IMR-90 (cell line): ENCODE results near the gene MYH7B. TPM values are rescaled to one million over a fixed set of nuclear protein-coding genes. Genes with fewer than 3 reads are reported as not detected.

Experiments used
- ATAC-seq: fragments of 200-7000 bp; cut with Tn5 transposase; 2 replicates; pipeline ENCODE4 v1.9.1; 2020; ENCODE audit warnings: low read depth, mild to moderate bottlenecking, moderate library complexity
- BruUV-seq: library from RNA; stranded (reverse); fragments of 400-500 nt; replicated peaks from 2 replicates; lab custom pipeline; 2021; lab: Mats Ljungman, UMichigan
- CTCF ChIA-PET: fragments of 300-600 bp; formaldehyde crosslinking; extraction: SDS; loops from one replicate; lab custom pipeline; 2021; ENCODE audit warnings: antibody characterized with exemption; lab: Yijun Ruan, JAX
- POLR2A ChIA-PET: fragments of 300-600 bp; sonication (Branson Sonifier 250); formaldehyde crosslinking; loops from one replicate; lab custom pipeline; 2022; ENCODE audit warnings: antibody characterized with exemption; ENCODE audit not compliant: unreplicated experiment; lab: Charles Lee
- DNase-seq: peaks from one replicate; pipeline ENCODE4 v3.0.0; 2013
- H2AFZ ChIP-seq: replicated peaks from 2 replicates; pipeline ENCODE3; 2013; ENCODE audit warnings: low read length, mild to moderate bottlenecking; ENCODE audit not compliant: poor library complexity
- H2AK5ac ChIP-seq: 2 replicates; pipeline ENCODE4 v1.6.1; 2013; ENCODE audit warnings: low read depth, low read length, inconsistent platforms
- H2AK9ac ChIP-seq: replicated peaks from 2 replicates; pipeline ENCODE3; 2013; ENCODE audit warnings: mild to moderate bottlenecking, low read depth, low read length, moderate library complexity; ENCODE audit not compliant: poor library complexity
- H2BK120ac ChIP-seq: 2 replicates; pipeline ENCODE4 v1.6.1; 2013; ENCODE audit warnings: low read depth, low read length, inconsistent platforms
- H2BK15ac ChIP-seq: 3 replicates; pipeline ENCODE4 v1.6.1; 2013; ENCODE audit warnings: low read depth, low read length, inconsistent platforms
- H2BK20ac ChIP-seq: 2 replicates; pipeline ENCODE4 v1.6.1; 2013; ENCODE audit warnings: low read depth, mild to moderate bottlenecking, inconsistent platforms, low read length, moderate library complexity
- H2BK5ac ChIP-seq: 2 replicates; pipeline ENCODE4 v1.6.1; 2013; ENCODE audit warnings: mild to moderate bottlenecking, low read depth, low read length, inconsistent platforms; ENCODE audit not compliant: poor library complexity, severe bottlenecking
- H3K14ac ChIP-seq: replicated peaks from 2 replicates; pipeline ENCODE4 v1.6.1; 2013; ENCODE audit warnings: low read depth, low read length, inconsistent platforms
- H3K18ac ChIP-seq: 2 replicates; pipeline ENCODE4 v1.6.1; 2013; ENCODE audit warnings: low read depth, low read length, control low read depth
- H3K23ac ChIP-seq: 2 replicates; pipeline ENCODE4 v1.6.1; 2013; ENCODE audit warnings: low read depth, low read length, inconsistent platforms
- H3K27ac ChIP-seq: 2 replicates; pipeline ENCODE4 v1.5.1; 2013; ENCODE audit warnings: mild to moderate bottlenecking, control low read depth, low read length; ENCODE audit not compliant: insufficient read depth
- H3K27me3 ChIP-seq: 2 replicates; pipeline ENCODE4 v1.6.1; 2013; ENCODE audit warnings: low read length; ENCODE audit not compliant: control insufficient read depth, insufficient read depth
- H3K36me3 ChIP-seq: 2 replicates; pipeline ENCODE4 v1.6.1; 2013; ENCODE audit warnings: low read length, mixed read lengths; ENCODE audit not compliant: control insufficient read depth, insufficient read depth
- H3K4ac ChIP-seq: 2 replicates; pipeline ENCODE4 v1.6.1; 2013; ENCODE audit warnings: low read depth, low read length, inconsistent platforms
- H3K4me1 ChIP-seq: 2 replicates; pipeline ENCODE4 v1.6.1; 2013; ENCODE audit warnings: low read length, mixed read lengths; ENCODE audit not compliant: control insufficient read depth, insufficient read depth
- H3K4me2 ChIP-seq: 2 replicates; pipeline ENCODE4 v1.6.1; 2013; ENCODE audit warnings: low read depth, mild to moderate bottlenecking, control low read depth, low read length, moderate library complexity
- H3K4me3 ChIP-seq: 2 replicates; pipeline ENCODE4 v1.5.1; 2013; ENCODE audit warnings: low read depth, mild to moderate bottlenecking, control low read depth, low read length, moderate library complexity; ENCODE audit not compliant: insufficient read depth
- H3K56ac ChIP-seq: 2 replicates; pipeline ENCODE4 v1.6.1; 2013; ENCODE audit warnings: low read length, inconsistent platforms; ENCODE audit not compliant: insufficient read depth; ENCODE audit errors: extremely low read depth
- H3K79me1 ChIP-seq, 2 experiments: 2 replicates each; pipeline ENCODE4 v1.6.1; 2013; ENCODE audit warnings: low read length in 2 of 2, inconsistent platforms in 1 of 2, low read depth in 1 of 2
- H3K9ac ChIP-seq: 2 replicates; pipeline ENCODE4 v1.6.1; 2013; ENCODE audit warnings: low read depth, low read length, control low read depth
- H3K9me1 ChIP-seq: 2 replicates; pipeline ENCODE4 v1.6.1; 2013; ENCODE audit warnings: low read length, inconsistent platforms; ENCODE audit not compliant: insufficient read depth
- H3K9me3 ChIP-seq: 2 replicates; pipeline ENCODE4 v1.6.1; 2013; ENCODE audit warnings: low read length; ENCODE audit not compliant: control insufficient read depth, insufficient read depth
- H4K20me1 ChIP-seq: 2 replicates; pipeline ENCODE4 v1.6.1; 2013; ENCODE audit warnings: low read length, inconsistent platforms; ENCODE audit not compliant: insufficient read depth
- H4K5ac ChIP-seq: 2 replicates; pipeline ENCODE4 v1.6.1; 2013; ENCODE audit warnings: mild to moderate bottlenecking, low read depth, low read length, control low read depth
- H4K8ac ChIP-seq, 2 experiments: 2 replicates each; pipeline ENCODE4 v1.6.1; 2013; ENCODE audit warnings: low read depth in 2 of 2, low read length in 2 of 2, control low read depth in 1 of 2, inconsistent platforms in 1 of 2
- H4K91ac ChIP-seq: 2 replicates; pipeline ENCODE4 v1.6.1; 2013; ENCODE audit warnings: low read depth, low read length, inconsistent platforms; ENCODE audit not compliant: insufficient read depth
- CEBPB ChIP-seq: IDR thresholded peaks from 2 replicates; pipeline ENCODE4 v1.6.1; 2012; ENCODE audit warnings: low read depth, low read length, improper control_type of control experiment
- CHD1 ChIP-seq: IDR thresholded peaks from 2 replicates; pipeline ENCODE4 v1.6.1; 2012; ENCODE audit warnings: low read depth, low read length, improper control_type of control experiment
- ELK1 ChIP-seq: fragments of 150-350 bp; IDR thresholded peaks from 2 replicates; pipeline ENCODE4 v1.6.1; 2016; ENCODE audit warnings: low read depth, mild to moderate bottlenecking, low read length, moderate library complexity, borderline replicate concordance
- FOS ChIP-seq: fragments of 150-350 bp; IDR thresholded peaks from 2 replicates; pipeline ENCODE4 v1.6.1; 2016; ENCODE audit warnings: low read depth, low read length
- MXI1 ChIP-seq: IDR thresholded peaks from 2 replicates; pipeline ENCODE4 v1.6.1; 2012; ENCODE audit warnings: low read depth, mild to moderate bottlenecking, low read length, moderate library complexity, borderline replicate concordance
- RFX5 ChIP-seq: IDR thresholded peaks from 2 replicates; pipeline ENCODE4 v1.8.0; 2012; ENCODE audit warnings: low read depth, mild to moderate bottlenecking, low read length, moderate library complexity
- USF2 ChIP-seq: fragments of 150-350 bp; IDR thresholded peaks from 2 replicates; pipeline ENCODE4 v1.6.1; 2017; ENCODE audit warnings: mild to moderate bottlenecking, antibody characterized with exemption, low read length, low read depth
- WGBS, 2 experiments: methylation state at CpG; one replicate each; pipeline versions ENCODE4 v1.1.5 to v1.1.7; 2013; ENCODE audit warnings: missing lambda C conversion rate in 2 of 2; ENCODE audit not compliant: insufficient read length in 1 of 2; ENCODE audit errors: extremely low coverage in 2 of 2; 5-methylcytosine and 5-hydroxymethylcytosine counted together
- dilution Hi-C: fragments of 300-500 bp; cut with HindIII; formaldehyde crosslinking; loops from one replicate; pipeline ENCODE4 v1.14.3; 2018; ENCODE audit warnings: low sequenced_read_pairs; ENCODE audit not compliant: unreplicated experiment
- in situ Hi-C: fragments of 300-500 bp; cut with MboI; formaldehyde crosslinking; loops from 3 replicates; pipeline ENCODE4 v1.14.3; 2019; ENCODE audit warnings: low sequenced_read_pairs, inconsistent platforms, mixed read lengths
- intact Hi-C: fragments of 100-400 bp; cut with micrococcal nuclease; formaldehyde crosslinking; loops from 2 replicates; pipeline ENCODE4 v1.10.0; 2022
- polyA plus RNA-seq, 3 experiments: library from polyadenylated mRNA; depleted of rRNA; stranded (reverse); fragments of >200 nt; gene quantifications; 2 replicates each; pipeline ENCODE4 v1.2.3, GENCODE V29; 2012; ENCODE audit warnings: low replicate concordance in 1 of 3
- total RNA-seq: library from RNA; depleted of rRNA; stranded (reverse); fragments of >200 nt; gene quantifications from 2 replicates; pipeline ENCODE4 v1.2.3, GENCODE V29; 2012

The MYH7B gene
- total and polyA plus RNA-seq, 2 of the 4 experiments (the other 2 are of a cell fraction): 0.09 TPM; not detected in 1

- Histone ChIP-seq H2BK5ac (no peak overlapping the region), H4K20me1 (no peaks in the 10 kb centered on the region), H3K4me2 (no peak overlapping the region), H3K9me3 (no peaks in the 10 kb centered on the region), H3K14ac (no peak overlapping the region), H3K27me3 (no peaks in the 10 kb centered on the region), H3K36me3 (peaks cover 27% of the 10 kb centered on the region), H3K23ac (no peak overlapping the region), H3K18ac (no peak overlapping the region), H3K9ac (no peak overlapping the region), H3K4me1 (no peaks in the 10 kb centered on the region), H3K9me1 (peaks cover 16% of the 10 kb centered on the region; the same call in 1 of the 2 replicates), H3K27ac (no peak overlapping the region), H3K56ac (no peak overlapping the region), H2BK20ac (no peak overlapping the region), H2AK9ac (no peak overlapping the region), H3K4ac (no peak overlapping the region), H3K79me1 (peaks cover 4 to 13% of the 10 kb centered on the region in 2 experiments; a peak in 2 of 4 replicates), H4K8ac (no peak overlapping the region), H2AK5ac (no peak overlapping the region), H2AFZ (no peak overlapping the region), H3K4me3 (no peak overlapping the region), H4K5ac (no peak overlapping the region), H4K91ac (no peak overlapping the region), H2BK15ac (no peak overlapping the region), H2BK120ac (no peak overlapping the region)
- TF ChIP-seq ELK1 (no peak), CEBPB (no peak), MXI1 (no peak), USF2 (no peak), RFX5 (no peak), CHD1 (no peak), FOS (no peak)
- ChIA-PET CTCF (no interaction called here), POLR2A (no interaction called here)
- dilution Hi-C loops: no loop called here
- intact Hi-C loops: no loop called here
- ATAC-seq (no peak), DNase-seq (no peak)
- BruUV-seq: no TSS peak
- WGBS, 2 experiments: no CpG with 5 or more reads among the region's 2 CpGs
- in situ Hi-C loops: no loop called here
Observed at GRCh38 chr20:34916774-34917354, 38.8 kb upstream of the MYH7B start.
